ENCODE results near the gene ETF1.

The ETF1 gene

GRCh38 chr5:138465261-138466124 lies 77.5 kb downstream of the ETF1 start, which contains the start of gene EGR1:
TSS of gene EGR1 (plus strand) at chr5:138465479. CDS start at chr5:138465762, 283 bp downstream.
- in situ Hi-C loops (cut with MboI; ENCODE audit: low sequenced_read_pairs), result no loop called here

DNA sequence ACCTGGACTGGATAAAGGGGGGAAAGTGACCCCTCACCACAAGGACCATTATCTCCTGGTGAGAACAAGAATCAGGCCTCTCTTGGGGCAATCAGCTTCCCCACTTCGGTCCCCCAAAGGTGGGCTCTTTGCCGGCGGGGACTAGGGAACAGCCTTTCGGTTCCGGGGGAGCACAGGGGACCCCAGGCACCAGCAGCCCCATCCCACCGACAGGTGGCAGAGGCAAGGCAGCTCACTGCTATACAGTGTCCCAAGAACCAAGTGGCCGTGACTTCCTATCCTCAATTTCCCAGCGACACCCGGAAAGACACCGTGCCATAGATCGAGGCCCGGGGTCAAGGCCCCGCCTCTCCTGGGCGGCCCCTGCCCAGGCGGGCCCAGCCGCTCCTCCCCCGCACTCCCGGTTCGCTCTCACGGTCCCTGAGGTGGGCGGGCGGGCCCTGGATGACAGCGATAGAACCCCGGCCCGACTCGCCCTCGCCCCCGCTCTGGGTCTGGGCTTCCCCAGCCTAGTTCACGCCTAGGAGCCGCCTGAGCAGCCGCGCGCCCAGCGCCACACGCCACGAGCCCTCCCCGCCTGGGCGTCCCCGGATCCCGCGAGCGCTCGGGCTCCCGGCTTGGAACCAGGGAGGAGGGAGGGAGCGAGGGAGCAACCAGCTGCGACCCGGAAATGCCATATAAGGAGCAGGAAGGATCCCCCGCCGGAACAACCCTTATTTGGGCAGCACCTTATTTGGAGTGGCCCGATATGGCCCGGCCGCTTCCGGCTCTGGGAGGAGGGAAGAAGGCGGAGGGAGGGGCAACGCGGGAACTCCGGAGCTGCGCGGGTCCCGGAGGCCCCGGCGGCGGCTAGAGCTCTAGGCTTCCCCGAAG lies 78.4 kb downstream of the ETF1 start:
- in situ Hi-C loops (cut with MboI; ENCODE audit: low sequenced_read_pairs), result no loop called here

DNA sequence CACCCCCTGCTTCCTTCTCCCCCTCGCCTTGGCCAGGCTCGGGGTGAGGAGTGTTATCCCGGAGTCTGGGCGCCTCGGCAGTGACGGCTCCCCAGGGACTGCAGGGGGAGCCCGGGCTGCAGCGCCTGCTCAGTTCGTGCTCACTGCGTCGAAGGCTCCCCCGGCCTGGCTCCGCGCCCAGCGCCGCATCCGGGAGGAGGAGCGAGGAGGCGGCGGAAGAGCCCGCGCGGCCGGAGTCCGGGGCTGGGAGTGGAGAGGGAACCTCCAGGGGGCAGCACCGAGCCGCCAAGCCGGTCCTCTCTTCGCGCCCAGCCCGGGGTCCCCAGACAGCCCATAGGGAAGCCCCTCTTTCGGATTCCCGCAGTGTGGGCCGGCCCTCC lies 79.0 kb downstream of the ETF1 start:
- in situ Hi-C loops (cut with MboI; ENCODE audit: low sequenced_read_pairs), result no loop called here

GRCh38 chr5:138463419-138464007 lies 79.5 kb downstream of the ETF1 start:
- in situ Hi-C loops (cut with MboI; ENCODE audit: low sequenced_read_pairs), result no loop called here

- in situ Hi-C loops (cut with MboI; ENCODE audit: low sequenced_read_pairs), result no loop called here
These were observed 81.5 kb downstream of the ETF1 start for GRCh38 chr5:138461343-138462125.

GRCh38 chr5:138460032-138460693 lies 82.9 kb downstream of the ETF1 start:
- in situ Hi-C loops (cut with MboI; ENCODE audit: low sequenced_read_pairs), result no loop called here

DNA sequence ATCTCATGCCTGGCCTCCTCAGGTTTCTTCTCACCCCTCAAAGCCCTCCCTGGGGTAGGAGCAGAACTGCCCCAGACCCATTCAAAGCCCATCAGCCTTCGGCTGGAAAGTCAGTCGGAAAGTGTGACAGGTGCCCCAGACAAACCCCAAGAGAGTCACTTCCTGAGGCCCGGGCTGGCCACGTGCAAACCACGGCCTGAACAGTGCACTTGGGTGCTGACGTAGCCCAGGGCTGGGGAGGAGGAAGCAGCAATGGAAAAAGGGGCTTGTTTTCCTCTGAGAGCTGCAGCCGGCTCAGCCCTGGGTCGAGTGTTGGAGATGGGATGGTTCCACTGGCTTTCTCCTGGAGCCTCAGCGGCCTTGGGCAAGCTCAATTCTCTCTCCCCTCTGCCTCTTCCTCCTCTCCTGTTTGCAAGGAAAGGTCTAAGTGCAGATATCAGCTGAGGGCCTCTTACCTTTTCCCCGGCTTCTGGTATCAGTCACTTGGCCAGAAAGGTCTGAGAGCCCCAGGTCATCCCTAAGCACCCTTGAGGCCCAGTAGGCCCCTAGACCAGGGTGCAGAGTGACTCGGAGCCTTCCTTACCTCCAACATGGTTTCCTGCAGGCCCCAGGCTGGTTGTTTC lies 83.6 kb downstream of the ETF1 start:
- in situ Hi-C loops (cut with MboI; ENCODE audit: low sequenced_read_pairs), result no loop called here

DNA sequence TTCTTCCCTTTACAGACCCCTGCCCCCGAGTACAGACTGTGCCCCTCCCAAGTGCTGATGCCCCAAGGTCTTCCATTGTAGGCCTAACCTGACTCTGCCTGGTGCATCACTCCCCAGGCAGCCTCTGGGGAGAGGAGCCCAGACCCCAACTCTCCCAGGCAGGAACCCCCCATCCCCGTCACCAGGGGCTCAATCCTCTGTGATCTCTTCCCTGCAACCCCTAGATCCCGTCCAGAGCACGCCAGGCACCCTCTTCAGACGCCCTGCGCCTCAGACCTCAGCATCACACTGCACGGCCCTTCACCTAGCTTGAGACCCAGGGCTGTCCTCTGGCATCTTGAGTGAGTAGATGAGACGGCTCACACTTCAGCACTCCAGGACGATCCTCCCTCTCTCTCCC lies 84.2 kb downstream of the ETF1 start:
- in situ Hi-C loops (cut with MboI; ENCODE audit: low sequenced_read_pairs), result no loop called here

GRCh38 chr5:138458384-138458783 lies 84.7 kb downstream of the ETF1 start:
- in situ Hi-C loops (cut with MboI; ENCODE audit: low sequenced_read_pairs), result no loop called here

DNA sequence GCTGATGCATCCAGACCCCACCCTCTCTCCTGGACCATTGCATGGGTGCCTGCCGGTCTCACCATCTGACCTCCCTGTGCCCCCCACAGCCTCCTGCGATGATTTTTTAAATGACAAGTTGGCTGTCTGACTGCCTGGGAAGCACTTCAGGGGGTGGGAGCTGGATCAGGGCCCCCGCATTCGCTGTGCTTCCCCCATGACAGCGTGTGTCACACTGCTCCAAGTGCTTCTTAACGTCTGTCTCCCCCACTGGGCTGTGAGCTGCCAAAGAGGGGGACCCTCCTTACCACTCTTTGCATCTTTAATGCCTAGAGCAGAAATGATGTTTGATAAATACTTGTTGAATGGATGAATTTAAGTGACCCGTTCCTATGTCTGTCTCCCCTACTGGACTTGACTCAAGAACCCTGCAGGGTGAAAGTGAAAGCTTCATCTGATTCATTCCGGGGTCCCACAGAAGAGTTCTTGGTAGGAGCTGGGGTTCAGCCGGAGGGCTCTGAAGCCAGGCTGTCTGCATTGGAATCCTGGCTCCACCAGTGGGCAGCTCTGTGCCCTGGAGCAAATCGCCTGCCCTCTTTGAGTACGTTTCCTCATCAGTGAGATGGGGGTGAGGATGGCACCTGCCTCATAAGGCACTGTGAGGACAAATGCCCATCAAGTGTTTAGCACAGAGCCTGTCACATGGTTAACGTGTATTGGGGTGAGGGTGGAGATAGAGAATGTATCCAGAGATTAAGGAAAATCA lies 85.3 kb downstream of the ETF1 start:
- in situ Hi-C loops (cut with MboI; ENCODE audit: low sequenced_read_pairs), result no loop called here
